ENCODE measurements around the gene NABP2.
"Not testable (repeated sequence)": the region's sequence is repeated elsewhere in the genome, so short reads cannot be mapped to it uniquely, and the experiment has no call there.

The NABP2 gene

DNA sequence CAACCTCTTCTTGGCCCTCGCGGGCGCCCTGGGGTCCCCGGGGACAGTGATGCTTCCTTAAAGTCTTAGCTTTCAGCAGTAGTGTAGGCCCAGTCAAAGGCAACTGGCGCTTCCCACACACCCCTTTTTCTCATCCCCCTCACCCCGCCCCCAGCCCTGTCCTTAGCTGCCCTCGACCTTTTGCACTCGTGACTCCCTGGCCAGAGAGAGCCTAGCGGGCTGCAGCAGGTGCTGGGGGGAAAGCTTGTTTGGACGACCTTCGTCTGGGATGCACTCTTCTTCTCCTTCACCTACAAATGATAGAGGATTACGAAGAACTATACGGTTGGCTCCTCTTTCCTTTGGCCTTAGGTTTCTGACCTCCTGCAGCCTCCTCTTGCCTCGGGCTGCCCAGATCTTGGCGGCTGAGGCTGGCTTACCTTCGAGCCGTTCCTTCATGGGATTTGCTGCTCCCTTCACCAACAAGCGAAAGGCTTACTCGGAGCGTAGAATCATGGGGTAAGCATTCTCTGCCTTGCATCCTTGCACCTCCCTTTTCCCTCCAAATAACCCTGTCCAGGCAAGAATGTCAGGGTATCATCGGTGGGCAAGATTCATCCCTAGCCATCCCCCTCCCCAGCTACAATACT, 43.4 kb downstream of the NABP2 start:
- no peaks in the 10 kb centered on the region for H3K4me1 ChIP-seq
- no peak for DNase-seq

DNA sequence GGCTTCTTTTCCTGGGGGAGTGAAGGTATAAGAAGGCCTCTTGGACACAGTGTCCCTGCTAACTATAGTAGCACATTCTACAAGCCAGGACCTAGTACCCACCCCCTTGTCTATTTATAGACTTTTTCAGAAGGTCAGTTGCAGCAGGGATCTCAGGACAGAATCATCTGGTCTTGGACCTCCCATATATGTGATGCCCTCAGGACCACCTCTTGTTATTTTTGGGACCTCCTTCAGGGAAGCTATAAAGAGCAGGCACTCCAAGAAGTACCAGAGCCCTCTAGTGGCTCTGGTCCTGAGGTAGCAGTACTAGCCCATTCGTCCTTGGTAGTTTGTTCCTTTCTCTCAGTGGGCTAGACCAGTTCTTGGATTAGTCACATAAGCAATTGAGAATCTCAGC, 46.9 kb downstream of the NABP2 start:
- Histone ChIP-seq H3K9me3 (no peaks in the 10 kb centered on the region), H3K4me1 (no peaks in the 10 kb centered on the region), H3K4me3 (ENCODE audit: low read depth, low read length) (no peak overlapping the region), H3K36me3 (peaks cover 60% of the 10 kb centered on the region), H3K27me3 (no peaks in the 10 kb centered on the region)
- TF ChIP-seq, protein P1, sequence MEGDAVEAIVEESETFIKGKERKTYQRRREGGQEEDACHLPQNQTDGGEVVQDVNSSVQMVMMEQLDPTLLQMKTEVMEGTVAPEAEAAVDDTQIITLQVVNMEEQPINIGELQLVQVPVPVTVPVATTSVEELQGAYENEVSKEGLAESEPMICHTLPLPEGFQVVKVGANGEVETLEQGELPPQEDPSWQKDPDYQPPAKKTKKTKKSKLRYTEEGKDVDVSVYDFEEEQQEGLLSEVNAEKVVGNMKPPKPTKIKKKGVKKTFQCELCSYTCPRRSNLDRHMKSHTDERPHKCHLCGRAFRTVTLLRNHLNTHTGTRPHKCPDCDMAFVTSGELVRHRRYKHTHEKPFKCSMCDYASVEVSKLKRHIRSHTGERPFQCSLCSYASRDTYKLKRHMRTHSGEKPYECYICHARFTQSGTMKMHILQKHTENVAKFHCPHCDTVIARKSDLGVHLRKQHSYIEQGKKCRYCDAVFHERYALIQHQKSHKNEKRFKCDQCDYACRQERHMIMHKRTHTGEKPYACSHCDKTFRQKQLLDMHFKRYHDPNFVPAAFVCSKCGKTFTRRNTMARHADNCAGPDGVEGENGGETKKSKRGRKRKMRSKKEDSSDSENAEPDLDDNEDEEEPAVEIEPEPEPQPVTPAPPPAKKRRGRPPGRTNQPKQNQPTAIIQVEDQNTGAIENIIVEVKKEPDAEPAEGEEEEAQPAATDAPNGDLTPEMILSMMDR (IDR thresholded peaks at IDR 0.05; ENCODE audit: low read depth, low read length): peak; percentile 68
- DNase-seq: no peak

More for the DNA sequence above, 43.4 kb downstream of the NABP2 start:
- TF ChIP-seq, protein P1 (IDR thresholded peaks at IDR 0.05; ENCODE audit: low read depth, low read length): no peak
- Histone ChIP-seq H3K4me3 (ENCODE audit: low read depth, low read length) (peak overlapping the region; percentile 87), H3K36me3 (peaks cover 27% of the 10 kb centered on the region), H3K9me3 (no peaks in the 10 kb centered on the region), H3K27me3 (no peaks in the 10 kb centered on the region)

DNA sequence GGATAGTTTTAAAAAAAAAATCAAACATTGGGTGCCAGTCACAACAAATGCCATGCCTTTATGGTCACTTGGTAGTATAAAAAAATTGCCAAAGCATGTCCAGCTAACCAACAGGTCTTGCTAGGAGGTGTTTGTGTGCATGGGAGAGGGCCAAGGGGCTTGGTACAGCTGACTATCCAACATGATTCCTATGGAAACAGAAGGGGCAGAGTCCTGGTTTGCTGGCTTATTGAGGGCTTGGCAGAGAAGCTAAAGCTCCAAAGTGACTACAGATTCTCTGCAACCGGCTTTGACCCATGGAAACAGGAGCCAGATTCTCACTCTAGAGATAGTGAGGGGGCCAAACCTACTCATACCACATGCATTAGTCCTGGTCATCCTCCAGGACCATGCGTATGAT, 48.3 kb downstream of the NABP2 start:
- not testable (repeated sequence) for H3K9me3 ChIP-seq; DNase-seq; H3K4me1 ChIP-seq; H3K4me3 ChIP-seq (ENCODE audit: low read depth, low read length); H3K27me3 ChIP-seq
- H3K36me3 ChIP-seq: peaks cover 72% of the 10 kb centered on the region

DNA sequence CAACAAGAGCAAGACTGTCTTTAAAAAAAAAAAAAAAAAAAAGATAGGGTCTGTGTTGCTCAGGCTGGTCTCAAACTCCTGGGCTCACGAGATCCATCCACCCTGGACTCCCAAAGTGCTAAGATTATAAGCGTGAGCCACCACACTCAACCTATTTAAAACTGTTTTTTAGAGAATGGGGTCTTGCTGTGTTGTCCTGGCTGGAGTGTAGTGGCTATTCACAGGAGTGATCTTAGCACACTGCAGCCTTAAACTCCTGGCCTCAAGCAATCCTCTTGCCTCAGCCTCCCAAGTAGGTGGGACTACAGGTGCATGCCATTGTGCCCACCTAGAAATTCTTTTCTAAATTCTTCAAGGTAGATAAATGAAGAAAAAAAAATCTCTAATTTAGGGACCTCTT, 50.2 kb downstream of the NABP2 start:
- DNase-seq: no peak
- H3K4me3 ChIP-seq (ENCODE audit: low read depth, low read length): no peak overlapping the region
- H3K9me3 ChIP-seq: no peaks in the 10 kb centered on the region
- H3K4me1 ChIP-seq: no peaks in the 10 kb centered on the region
- H3K36me3 ChIP-seq: peaks cover 88% of the 10 kb centered on the region
- TF ChIP-seq, protein P1 (IDR thresholded peaks at IDR 0.05; ENCODE audit: low read depth, low read length): no peak
- no peaks in the 10 kb centered on the region for H3K27me3 ChIP-seq

DNA sequence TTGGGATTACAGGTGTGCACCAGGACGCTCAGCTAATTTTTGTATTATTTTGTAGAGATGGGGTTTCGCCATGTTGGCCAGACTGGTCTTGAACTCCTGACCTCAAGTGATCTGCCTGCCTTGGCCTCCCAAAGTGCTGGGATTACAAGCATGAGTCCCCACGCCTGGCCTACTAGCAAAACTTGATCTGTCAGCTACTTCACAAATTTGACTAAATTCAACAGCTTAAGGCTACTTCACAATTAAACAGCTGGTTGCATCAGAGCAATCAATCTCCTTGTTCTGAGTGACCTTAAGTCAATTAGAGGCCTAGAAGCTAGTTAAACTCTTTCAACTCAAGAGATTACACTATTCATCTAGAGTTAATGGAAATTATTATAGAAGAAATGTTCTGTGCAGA, 54.8 kb downstream of the NABP2 start:
- Histone ChIP-seq H3K36me3 (peaks cover 98% of the 10 kb centered on the region), H3K9me3 (no peaks in the 10 kb centered on the region; the same call in 1 of the 2 replicates), H3K4me3 (ENCODE audit: low read depth, low read length) (no peak overlapping the region), H3K27me3 (no peaks in the 10 kb centered on the region), H3K4me1 (no peaks in the 10 kb centered on the region)
- TF ChIP-seq, protein P1 (IDR thresholded peaks at IDR 0.05; ENCODE audit: low read depth, low read length): no peak
- DNase-seq: no peak
